AG04449 (cell line): Measurements from ENCODE around the gene BICRA.
A peak's percentile ranks its signal among the peaks of the same experiment; 100 is the strongest.

Source experiments
- CTCF ChIA-PET: fragments of 350-600 bp; formaldehyde crosslinking; extraction: SDS; loops from one replicate; lab custom pipeline; 2021; ENCODE audit warnings: antibody characterized with exemption; lab: Yijun Ruan, JAX
- POLR2A ChIA-PET: fragments of 400-600, 350-600 bp; formaldehyde crosslinking; extraction: SDS; loops from one replicate; lab custom pipeline; 2020; ENCODE audit warnings: antibody characterized with exemption, inconsistent platforms; lab: Yijun Ruan, JAX
- DNase-seq: peaks from one replicate; pipeline ENCODE4 v3.0.0-alpha.2; 2010; ENCODE audit warnings: low read depth, low spot score
- H3K4me3 ChIP-seq: 2 replicates; pipeline ENCODE4 v1.5.1; 2011; ENCODE audit warnings: low read depth, mild to moderate bottlenecking, control low read depth, low read length
- TF ChIP-seq, protein P1 (sequence below): IDR thresholded peaks from one replicate; pipeline ENCODE4 v1.5.1; 2011; ENCODE audit warnings: mild to moderate bottlenecking, moderate library complexity, low read length, control low read depth, inconsistent platforms; ENCODE audit not compliant: insufficient read depth; ENCODE audit errors: missing control alignments

The BICRA gene

DNA sequence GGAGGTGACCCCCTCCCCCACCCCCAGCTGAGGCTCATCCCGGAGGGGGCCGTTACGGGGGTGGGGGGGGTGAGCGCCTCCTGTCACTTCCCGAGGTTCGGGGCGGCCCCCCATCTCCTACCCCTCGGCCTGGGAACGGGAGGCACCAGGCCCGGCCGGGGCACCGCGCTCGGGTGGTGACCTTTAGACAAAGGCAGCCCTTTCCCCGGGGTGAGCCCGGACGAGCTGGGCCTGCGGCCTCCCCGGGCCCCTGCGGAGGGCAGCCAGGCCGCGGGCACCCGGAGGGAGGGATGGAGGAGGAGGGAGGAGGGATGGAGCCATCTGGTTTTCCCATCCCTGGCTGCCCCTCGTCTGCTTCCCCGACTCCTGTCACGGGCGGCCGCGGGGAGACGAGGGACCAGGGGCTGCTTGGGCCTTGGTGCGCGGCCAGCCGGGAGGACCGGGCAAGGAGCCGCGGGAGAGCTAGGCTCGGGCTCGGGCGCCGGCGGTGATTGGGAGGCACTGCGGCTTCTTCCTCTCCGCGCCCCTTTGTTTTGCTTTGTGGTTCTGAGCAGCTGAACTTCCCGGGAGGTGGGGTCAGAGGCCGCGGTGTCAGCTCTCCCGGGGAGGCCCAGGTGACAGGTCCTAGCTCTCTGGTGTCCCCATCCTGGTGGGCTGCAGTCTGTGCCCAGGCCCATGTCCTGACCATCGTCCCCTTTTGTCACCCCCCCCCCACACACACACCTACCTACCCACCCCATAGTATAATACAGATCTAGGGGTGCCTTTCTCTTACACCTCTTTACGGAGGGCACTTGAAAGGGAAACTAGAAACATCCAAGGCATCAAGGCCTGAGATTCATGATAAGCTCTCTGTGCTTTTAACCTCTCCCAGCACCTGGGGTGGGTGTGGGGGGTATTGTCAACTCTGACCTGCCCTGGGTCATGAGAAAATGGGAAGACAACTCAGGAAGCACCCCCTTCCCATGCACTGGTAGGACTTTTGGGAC, 1.3 kb downstream of the BICRA start:
- no peak for DNase-seq
- TF ChIP-seq, protein P1, sequence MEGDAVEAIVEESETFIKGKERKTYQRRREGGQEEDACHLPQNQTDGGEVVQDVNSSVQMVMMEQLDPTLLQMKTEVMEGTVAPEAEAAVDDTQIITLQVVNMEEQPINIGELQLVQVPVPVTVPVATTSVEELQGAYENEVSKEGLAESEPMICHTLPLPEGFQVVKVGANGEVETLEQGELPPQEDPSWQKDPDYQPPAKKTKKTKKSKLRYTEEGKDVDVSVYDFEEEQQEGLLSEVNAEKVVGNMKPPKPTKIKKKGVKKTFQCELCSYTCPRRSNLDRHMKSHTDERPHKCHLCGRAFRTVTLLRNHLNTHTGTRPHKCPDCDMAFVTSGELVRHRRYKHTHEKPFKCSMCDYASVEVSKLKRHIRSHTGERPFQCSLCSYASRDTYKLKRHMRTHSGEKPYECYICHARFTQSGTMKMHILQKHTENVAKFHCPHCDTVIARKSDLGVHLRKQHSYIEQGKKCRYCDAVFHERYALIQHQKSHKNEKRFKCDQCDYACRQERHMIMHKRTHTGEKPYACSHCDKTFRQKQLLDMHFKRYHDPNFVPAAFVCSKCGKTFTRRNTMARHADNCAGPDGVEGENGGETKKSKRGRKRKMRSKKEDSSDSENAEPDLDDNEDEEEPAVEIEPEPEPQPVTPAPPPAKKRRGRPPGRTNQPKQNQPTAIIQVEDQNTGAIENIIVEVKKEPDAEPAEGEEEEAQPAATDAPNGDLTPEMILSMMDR = no peak
- peak overlapping the region; percentile 76 for H3K4me3 ChIP-seq
- ChIA-PET CTCF (interaction anchor here (0.6 to 2.2 kb wide), 10 partner anchors 9 to 260 kb away, joined by 3 to 9 read pairs (median 5); partner anchors contain the start of gene NAPA), POLR2A (interaction anchor here (1.4 to 1.6 kb wide), 2 partner anchors 10 to 12 kb away, joined by 7 to 9 read pairs; no protein-coding TSS in a partner anchor)

DNA sequence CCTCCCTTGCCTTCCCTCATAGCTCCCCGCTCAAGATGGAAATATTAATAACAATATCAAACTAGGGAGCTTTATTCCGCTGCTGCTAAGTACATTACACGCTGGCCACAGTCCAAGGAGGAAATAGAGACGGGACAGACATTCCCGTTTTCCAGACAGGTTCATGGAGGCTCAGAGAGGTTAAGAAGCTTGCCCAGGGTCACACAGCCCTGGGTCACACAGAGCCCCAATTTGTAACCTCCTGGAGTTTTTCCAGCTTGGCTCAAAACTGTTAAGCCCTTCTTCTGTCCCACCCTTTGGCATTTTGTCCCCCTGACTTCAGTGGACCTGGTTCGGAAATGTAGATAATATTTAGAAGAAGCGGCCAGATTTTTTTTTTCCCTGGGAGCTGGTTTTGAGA, 2.0 kb downstream of the BICRA start:
- DNase-seq = no peak
- ChIA-PET POLR2A (interaction anchor here (1.4 to 1.6 kb wide), 2 partner anchors 11 to 12 kb away, joined by 7 to 9 read pairs; no protein-coding TSS in a partner anchor), CTCF (interaction anchor here (0.6 to 2.2 kb wide), 9 partner anchors 9 to 261 kb away, joined by 3 to 9 read pairs (median 5); partner anchors contain the start of gene NAPA)
- TF ChIP-seq, protein P1 = no peak
- H3K4me3 ChIP-seq = peak overlapping the region; percentile 76

DNA sequence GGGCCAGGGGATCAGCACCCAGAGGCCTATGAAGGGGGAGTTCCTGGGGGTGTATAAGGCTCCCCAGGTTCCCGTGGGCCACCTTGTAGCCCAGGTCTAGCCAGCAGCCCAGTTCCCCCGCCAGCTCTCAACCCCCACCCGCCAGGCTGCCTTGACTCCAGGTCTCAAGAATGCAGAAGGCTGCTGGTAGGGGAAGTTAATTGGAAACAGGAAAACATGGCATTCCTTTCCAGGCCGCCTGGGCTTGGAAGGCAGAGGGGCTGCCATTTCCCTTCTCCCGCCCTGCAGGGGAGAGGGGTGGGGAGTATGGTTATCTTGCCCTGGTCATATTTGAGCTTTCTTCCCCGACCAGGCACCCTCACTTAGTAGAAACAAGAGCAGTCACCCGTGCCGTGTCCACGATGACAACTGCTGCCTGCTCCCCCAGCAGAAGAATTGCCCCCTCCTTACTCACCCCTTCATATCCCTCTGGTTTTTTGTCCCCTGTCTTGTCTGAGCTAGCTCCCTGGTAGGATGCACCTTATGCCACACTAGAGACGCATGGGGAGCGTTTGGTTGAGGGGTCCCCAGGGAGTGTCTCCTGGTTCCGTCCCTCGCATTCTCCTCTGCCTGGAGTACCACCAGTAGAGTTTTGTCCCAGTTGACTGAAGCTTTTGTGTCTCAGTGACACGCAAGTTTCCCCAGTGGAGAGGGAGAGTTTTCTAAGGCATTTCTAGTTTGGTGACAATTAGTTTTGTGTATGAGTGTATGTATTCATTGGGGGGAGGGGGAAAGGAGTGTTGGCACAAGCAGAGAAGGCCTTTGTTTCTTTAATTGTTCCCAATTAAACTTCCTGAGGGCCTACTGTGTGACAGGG, 4.5 kb downstream of the BICRA start:
- ChIA-PET CTCF (interaction anchor here (0.8 to 2.1 kb wide), 4 partner anchors 51 to 264 kb away, joined by 3 to 7 read pairs (median 4); partner anchors contain the start of gene DHX34), POLR2A (interaction anchor here (0.6 to 0.8 kb wide), 2 partner anchors 24 to 45 kb away, joined by 3 read pairs; no protein-coding TSS in a partner anchor)
- H3K4me3 ChIP-seq = peak overlapping the region; percentile 29
- no peak for DNase-seq
- TF ChIP-seq, protein P1 = no peak

DNA sequence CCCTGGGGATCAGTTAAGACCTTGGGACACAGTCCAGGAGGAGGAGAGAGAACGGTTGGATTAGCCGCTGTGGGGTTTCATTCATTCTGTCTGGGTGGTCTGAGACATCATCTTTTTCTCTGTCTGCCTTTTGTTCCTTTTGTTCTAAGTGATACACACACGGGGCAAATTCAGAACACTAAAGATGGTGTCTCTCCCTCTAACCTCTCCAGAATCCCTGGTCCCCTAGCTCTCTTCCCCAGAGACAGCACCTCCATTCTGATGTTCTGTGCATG, 5.0 kb downstream of the BICRA start:
- CTCF ChIA-PET = interaction anchor here (0.8 to 2.1 kb wide), 3 partner anchors 50 to 177 kb away, joined by 3 to 7 read pairs (median 4); no protein-coding TSS in a partner anchor
- DNase-seq = no peak
- H3K4me3 ChIP-seq = no peak overlapping the region
- POLR2A ChIA-PET = interaction anchor here (0.6 kb wide), 1 partner anchor 46 kb away, joined by 3 read pairs; no protein-coding TSS in a partner anchor
- TF ChIP-seq, protein P1 = no peak

DNA sequence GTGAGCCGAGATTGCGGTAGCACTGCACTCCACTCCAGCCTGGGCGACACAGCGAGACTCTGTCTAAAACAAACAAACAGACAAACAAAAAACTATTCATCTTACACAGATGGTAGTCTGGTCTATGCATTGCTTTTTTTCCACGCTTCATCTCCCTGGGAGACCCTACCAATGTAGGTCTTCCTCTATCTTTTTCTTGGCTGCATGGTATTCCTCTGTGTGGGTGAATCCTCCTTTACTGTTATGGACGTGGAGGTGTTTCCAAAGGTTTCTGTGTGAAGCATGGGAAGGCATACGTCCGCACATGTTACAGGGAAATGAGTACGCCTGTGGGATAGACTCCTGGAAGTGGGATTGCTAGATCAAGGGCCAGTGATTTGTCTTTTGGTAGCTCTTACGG, 5.6 kb downstream of the BICRA start:
- CTCF ChIA-PET = no interaction called here
- no peak overlapping the region for H3K4me3 ChIP-seq
- POLR2A ChIA-PET = no interaction called here
- DNase-seq = no peak
- TF ChIP-seq, protein P1 = no peak
